DND-41 (cell line): ENCODE data around the gene PKD1L1.

Experiments
- EZH2 ChIP-seq: IDR thresholded peaks from 3 replicates; pipeline ENCODE4 v1.6.1; 2012; ENCODE audit warnings: borderline replicate concordance, low read depth, mild to moderate bottlenecking, moderate library complexity, low read length, inconsistent platforms; ENCODE audit not compliant: severe bottlenecking
- TF ChIP-seq, protein P1 (sequence below): IDR thresholded peaks from 2 replicates; pipeline ENCODE4 v1.5.1; 2012; ENCODE audit warnings: borderline replicate concordance, low read length, moderate library complexity, mild to moderate bottlenecking; ENCODE audit not compliant: poor library complexity, severe bottlenecking; ENCODE audit errors: extremely low read depth

DNA sequence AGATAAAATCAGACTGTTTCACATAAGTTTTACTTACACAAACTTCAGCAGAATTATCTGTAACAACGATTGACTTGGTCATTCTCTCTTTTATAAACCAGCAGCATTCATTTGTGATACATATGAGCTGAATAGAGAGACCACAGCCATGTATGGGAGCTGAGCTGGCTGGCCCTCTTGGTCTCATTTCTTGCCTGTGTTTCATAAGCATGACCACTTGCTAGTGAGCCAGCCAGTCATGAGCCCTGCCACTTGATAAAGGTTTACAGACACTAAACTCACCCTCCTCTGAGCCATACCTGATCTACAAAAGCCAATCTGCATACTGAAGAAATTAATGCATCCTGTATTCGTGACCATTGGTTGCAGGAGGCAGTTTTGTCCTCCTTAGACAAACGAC, 82.1 kb downstream of the PKD1L1 start:
- TF ChIP-seq, protein P1, sequence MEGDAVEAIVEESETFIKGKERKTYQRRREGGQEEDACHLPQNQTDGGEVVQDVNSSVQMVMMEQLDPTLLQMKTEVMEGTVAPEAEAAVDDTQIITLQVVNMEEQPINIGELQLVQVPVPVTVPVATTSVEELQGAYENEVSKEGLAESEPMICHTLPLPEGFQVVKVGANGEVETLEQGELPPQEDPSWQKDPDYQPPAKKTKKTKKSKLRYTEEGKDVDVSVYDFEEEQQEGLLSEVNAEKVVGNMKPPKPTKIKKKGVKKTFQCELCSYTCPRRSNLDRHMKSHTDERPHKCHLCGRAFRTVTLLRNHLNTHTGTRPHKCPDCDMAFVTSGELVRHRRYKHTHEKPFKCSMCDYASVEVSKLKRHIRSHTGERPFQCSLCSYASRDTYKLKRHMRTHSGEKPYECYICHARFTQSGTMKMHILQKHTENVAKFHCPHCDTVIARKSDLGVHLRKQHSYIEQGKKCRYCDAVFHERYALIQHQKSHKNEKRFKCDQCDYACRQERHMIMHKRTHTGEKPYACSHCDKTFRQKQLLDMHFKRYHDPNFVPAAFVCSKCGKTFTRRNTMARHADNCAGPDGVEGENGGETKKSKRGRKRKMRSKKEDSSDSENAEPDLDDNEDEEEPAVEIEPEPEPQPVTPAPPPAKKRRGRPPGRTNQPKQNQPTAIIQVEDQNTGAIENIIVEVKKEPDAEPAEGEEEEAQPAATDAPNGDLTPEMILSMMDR, result no peak
- no peak for TF ChIP-seq EZH2
